ENCODE data around the gene ZNF33A.

- no peak for TF ChIP-seq TAF1 (IDR thresholded peaks at IDR 0.05; ENCODE audit: borderline replicate concordance, insufficient read depth, low read length)
- no peak for TF ChIP-seq SIN3A (IDR thresholded peaks at IDR 0.05; ENCODE audit: borderline replicate concordance, insufficient read depth, low read length)
- TF ChIP-seq POLR2AphosphoS5 (IDR thresholded peaks at IDR 0.05; ENCODE audit: low read depth, low read length), result no peak
- TF ChIP-seq REST (IDR thresholded peaks at IDR 0.05; ENCODE audit: insufficient read depth in 1 of 2, low read depth in 2 of 2, low read length in 2 of 2), result no peak
- no peak for TF ChIP-seq FOXP2 (optimal IDR thresholded peaks at IDR 0.05; ENCODE audit: borderline replicate concordance, extremely low read depth, extremely low read length, insufficient read depth)
Observed at GRCh38 chr10:38007551-38007950, 2.9 kb upstream of the ZNF33A start.
